RWPE2 (cell line): ENCODE results near the gene DNAJB13.

Source experiments
- ATAC-seq: fragments of 200-7000 bp; cut with Tn5 transposase; 3 replicates; pipeline ENCODE4 v1.9.1; 2021; ENCODE audit warnings: low read depth
- DNase-seq: peaks from one replicate; pipeline ENCODE4 v3.0.0-alpha.2; 2020; ENCODE audit warnings: low spot score
- H3K27ac ChIP-seq: fragments of 450-650 bp; 2 replicates; pipeline ENCODE4 v1.5.1; 2017; ENCODE audit warnings: mild to moderate bottlenecking; ENCODE audit not compliant: poor library complexity, severe bottlenecking
- H3K27me3 ChIP-seq: fragments of 250-450 bp; sonication (Bioruptor Pico); 2 replicates; pipeline ENCODE4 v1.5.1; 2021; ENCODE audit warnings: mild to moderate bottlenecking, moderate library complexity; ENCODE audit not compliant: insufficient read depth, poor library complexity, severe bottlenecking
- H3K36me3 ChIP-seq: fragments of 250-450 bp; sonication (Bioruptor Pico); 2 replicates; pipeline ENCODE4 v1.5.1; 2020; ENCODE audit warnings: low read depth, mild to moderate bottlenecking, moderate library complexity
- H3K4me1 ChIP-seq: fragments of 250-450 bp; sonication (Bioruptor Pico); 2 replicates; pipeline ENCODE4 v1.5.1; 2021; ENCODE audit warnings: mild to moderate bottlenecking, moderate library complexity; ENCODE audit not compliant: insufficient read depth, poor library complexity, severe bottlenecking
- H3K4me3 ChIP-seq: fragments of 250-450 bp; sonication (Bioruptor Pico); 2 replicates; pipeline ENCODE4 v1.5.1; 2021; ENCODE audit warnings: mild to moderate bottlenecking, moderate library complexity; ENCODE audit not compliant: severe bottlenecking
- H3K9me3 ChIP-seq: fragments of 250-450 bp; sonication (Bioruptor Pico); 2 replicates; pipeline ENCODE4 v1.5.1; 2021; ENCODE audit warnings: mild to moderate bottlenecking, moderate library complexity; ENCODE audit not compliant: severe bottlenecking
- TF ChIP-seq, protein P1 (sequence below): fragments of 450-650 bp; IDR thresholded peaks from one replicate; pipeline ENCODE4 v1.5.1; 2017; ENCODE audit warnings: mild to moderate bottlenecking, moderate library complexity; ENCODE audit not compliant: poor library complexity, severe bottlenecking

DNAJB13 gene

GRCh38 chr11:73958521-73959141 lies 7.8 kb downstream of the DNAJB13 start:
- no peak overlapping the region for H3K27ac ChIP-seq

DNA sequence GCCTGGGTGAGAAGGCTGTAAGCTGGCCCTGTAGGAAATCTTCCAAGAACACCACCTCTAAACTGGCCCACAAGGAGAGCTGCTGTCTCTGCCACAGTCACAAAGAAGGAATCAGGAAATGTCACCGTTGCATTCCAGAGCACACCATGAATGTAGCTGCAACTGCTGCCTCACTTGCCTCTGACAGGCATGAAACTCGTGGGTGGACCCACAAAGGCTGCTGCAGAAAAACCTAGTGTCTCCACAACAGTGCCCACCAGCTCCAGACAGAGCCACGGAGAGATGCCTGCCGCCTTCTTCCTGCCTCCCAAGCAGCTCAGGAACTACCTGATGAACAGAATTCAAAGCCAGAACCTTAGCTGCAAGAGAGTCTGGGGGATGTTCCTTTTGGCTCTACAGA lies 10.5 kb downstream of the DNAJB13 start:
- Histone ChIP-seq H3K27me3 (no peaks in the 10 kb centered on the region), H3K9me3 (no peaks in the 10 kb centered on the region), H3K27ac (no peak overlapping the region), H3K4me3 (no peak overlapping the region), H3K36me3 (no peaks in the 10 kb centered on the region), H3K4me1 (peaks cover 2% of the 10 kb centered on the region)
- ATAC-seq (no peak), DNase-seq (no peak)
- TF ChIP-seq, protein P1, sequence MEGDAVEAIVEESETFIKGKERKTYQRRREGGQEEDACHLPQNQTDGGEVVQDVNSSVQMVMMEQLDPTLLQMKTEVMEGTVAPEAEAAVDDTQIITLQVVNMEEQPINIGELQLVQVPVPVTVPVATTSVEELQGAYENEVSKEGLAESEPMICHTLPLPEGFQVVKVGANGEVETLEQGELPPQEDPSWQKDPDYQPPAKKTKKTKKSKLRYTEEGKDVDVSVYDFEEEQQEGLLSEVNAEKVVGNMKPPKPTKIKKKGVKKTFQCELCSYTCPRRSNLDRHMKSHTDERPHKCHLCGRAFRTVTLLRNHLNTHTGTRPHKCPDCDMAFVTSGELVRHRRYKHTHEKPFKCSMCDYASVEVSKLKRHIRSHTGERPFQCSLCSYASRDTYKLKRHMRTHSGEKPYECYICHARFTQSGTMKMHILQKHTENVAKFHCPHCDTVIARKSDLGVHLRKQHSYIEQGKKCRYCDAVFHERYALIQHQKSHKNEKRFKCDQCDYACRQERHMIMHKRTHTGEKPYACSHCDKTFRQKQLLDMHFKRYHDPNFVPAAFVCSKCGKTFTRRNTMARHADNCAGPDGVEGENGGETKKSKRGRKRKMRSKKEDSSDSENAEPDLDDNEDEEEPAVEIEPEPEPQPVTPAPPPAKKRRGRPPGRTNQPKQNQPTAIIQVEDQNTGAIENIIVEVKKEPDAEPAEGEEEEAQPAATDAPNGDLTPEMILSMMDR: no peak

More at GRCh38 chr11:73958521-73959141, 7.8 kb downstream of the DNAJB13 start:
- TF ChIP-seq, protein P1: no peak
- H3K27me3 ChIP-seq: no peaks in the 10 kb centered on the region
- DNase-seq (no peak), ATAC-seq (no peak)
- no peaks in the 10 kb centered on the region for H3K9me3 ChIP-seq
- H3K4me3 ChIP-seq: no peak overlapping the region
- peaks cover 7% of the 10 kb centered on the region for H3K4me1 ChIP-seq
- no peaks in the 10 kb centered on the region for H3K36me3 ChIP-seq

GRCh38 chr11:73962101-73962705 lies 11.4 kb downstream of the DNAJB13 start:
- Histone ChIP-seq H3K27me3 (no peaks in the 10 kb centered on the region), H3K36me3 (no peaks in the 10 kb centered on the region), H3K9me3 (no peaks in the 10 kb centered on the region), H3K27ac (no peak overlapping the region), H3K4me3 (no peak overlapping the region), H3K4me1 (no peaks in the 10 kb centered on the region)
- TF ChIP-seq, protein P1: no peak
- DNase-seq (no peak), ATAC-seq (no peak)

DNA sequence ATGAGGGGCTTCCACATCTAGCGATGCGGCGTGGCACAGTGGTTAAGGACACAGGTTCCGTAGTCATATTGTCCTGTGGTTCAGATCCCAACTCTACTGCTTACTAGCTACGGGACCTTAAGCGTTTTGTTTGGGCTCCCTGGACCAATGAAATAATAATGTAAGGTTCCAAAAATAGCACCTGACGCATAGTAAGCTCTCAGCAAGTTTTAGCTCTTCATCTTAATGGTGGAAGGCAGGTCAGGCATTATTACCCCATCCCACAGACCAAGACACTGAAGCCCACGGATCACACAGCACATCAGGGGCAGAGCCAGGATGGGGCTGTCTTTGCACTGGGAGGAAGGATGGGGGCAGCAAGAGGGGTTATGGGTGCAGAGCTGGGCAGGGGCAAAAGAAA lies 13.0 kb downstream of the DNAJB13 start:
- Histone ChIP-seq H3K27ac (no peak overlapping the region), H3K4me1 (no peaks in the 10 kb centered on the region), H3K9me3 (no peaks in the 10 kb centered on the region), H3K4me3 (no peak overlapping the region), H3K36me3 (no peaks in the 10 kb centered on the region), H3K27me3 (no peaks in the 10 kb centered on the region)
- ATAC-seq: no peak
- TF ChIP-seq, protein P1: no peak
- DNase-seq: no peak
